T-helper 2 cell (primary cell): ENCODE results near the gene ESPL1.
A peak's percentile ranks its signal among the peaks of the same experiment; 100 is the strongest.

Experiments
- DNase-seq, 5 experiments: peaks; one replicate each; pipeline versions ENCODE4 v3.0.0 to v3.0.0-alpha.2; 2012 to 2022
- total RNA-seq, 2 donors: gene quantifications; one replicate each; lab custom pipeline; 2026; lab: John Stamatoyannopoulos, UW

ESPL1 gene
- 4.7 to 5.6 reads per million in 2 donors for total RNA-seq

- peak; percentile 63 to 90 (median 75) for DNase-seq
These were observed at the start of gene ESPL1 for GRCh38 chr12:53267999-53268629. Gene ESPL1 (plus strand): TSS chr12:53268299. CDS start chr12:53268767, 468 bp downstream.

GRCh38 chr12:53218551-53219291 is 49.4 kb upstream of the ESPL1 start:
- no peak for DNase-seq

- peak in 2 of 5 experiments; percentile 56 to 87 for DNase-seq
These were observed 48.7 kb upstream of the ESPL1 start for GRCh38 chr12:53219292-53219955.

- DNase-seq, result peak; percentile 52 to 97 (median 70)
These were observed 48.0 kb upstream of the ESPL1 start for GRCh38 chr12:53219956-53220693.

GRCh38 chr12:53220694-53221202 is 47.4 kb upstream of the ESPL1 start:
- peak; percentile 63 to 92 (median 71) for DNase-seq

GRCh38 chr12:53221203-53222080 is 46.7 kb upstream of the ESPL1 start:
- DNase-seq, result peak in 3 of 5 experiments; percentile 30 to 68 (median 31)

- DNase-seq, result no peak
These were observed 45.9 kb upstream of the ESPL1 start for GRCh38 chr12:53222170-53222721.

GRCh38 chr12:53222806-53223261 is 45.3 kb upstream of the ESPL1 start:
- DNase-seq, result no peak

GRCh38 chr12:53223389-53224060 is 44.6 kb upstream of the ESPL1 start:
- peak in 2 of 5 experiments; percentile 28 to 48 for DNase-seq

- no peak for DNase-seq
These were observed 43.8 kb upstream of the ESPL1 start for GRCh38 chr12:53224061-53224896.

- no peak for DNase-seq
These were observed 43.0 kb upstream of the ESPL1 start for GRCh38 chr12:53224897-53225634.

GRCh38 chr12:53225635-53226424 is 42.3 kb upstream of the ESPL1 start:
- DNase-seq, result no peak

GRCh38 chr12:53226815-53227214 is 41.3 kb upstream of the ESPL1 start:
- no peak for DNase-seq

- no peak for DNase-seq
These were observed 40.8 kb upstream of the ESPL1 start for GRCh38 chr12:53227341-53227740.

- DNase-seq, result no peak
These were observed 40.3 kb upstream of the ESPL1 start for GRCh38 chr12:53227836-53228235.

GRCh38 chr12:53229454-53229853 is 38.6 kb upstream of the ESPL1 start:
- no peak for DNase-seq

GRCh38 chr12:53230108-53230845 is 37.8 kb upstream of the ESPL1 start:
- DNase-seq, result no peak

- no peak for DNase-seq
These were observed 36.5 kb upstream of the ESPL1 start for GRCh38 chr12:53231671-53231920.
